K562 (cell line): ENCODE data around the gene SYTL2. TPM values are rescaled to one million over a fixed set of nuclear protein-coding genes. Genes with fewer than 3 reads are reported as not detected.

ENCODE experiments used
- ATAC-seq: fragments of 200-7000 bp; cut with Tn5 transposase; 3 replicates; pipeline ENCODE4 v1.9.1; 2020; ENCODE audit warnings: moderate library complexity
- BruUV-seq: library from RNA; stranded (reverse); fragments of 400-500 nt; replicated peaks from 2 replicates; lab custom pipeline; 2021; lab: Mats Ljungman, UMichigan
- CTCF ChIA-PET: fragments of 300-600 bp; formaldehyde crosslinking; extraction: SDS; loops from one replicate; lab custom pipeline; 2021; ENCODE audit warnings: low intra/inter-chr PET ratio; lab: Yijun Ruan, JAX
- POLR2A ChIA-PET: fragments of 300-600, 350-650 bp; sonication (Branson Sonifier 250); formaldehyde crosslinking; extraction: SDS; loops from one replicate; lab custom pipeline; 2021; ENCODE audit warnings: antibody characterized with exemption, inconsistent platforms; lab: Yijun Ruan, JAX
- DNase-seq, 4 experiments: peaks; one replicate each; pipeline versions ENCODE4 v3.0.0 to v3.0.0-alpha.2; 2011 to 2018; ENCODE audit warnings: low spot score in 3 of 4, mixed read lengths in 3 of 4; ENCODE audit errors: extremely low read depth in 1 of 4
- FAIRE-seq: peaks from 2 replicates; lab custom pipeline; 2011; peaks lifted over from hg19 to GRCh38; lab: Jason Lieb, UNC
- H2AFZ ChIP-seq: 2 replicates; pipeline ENCODE4 v1.6.0; 2011; ENCODE audit warnings: low read depth, low read length, control low read depth, inconsistent platforms
- H3K27ac ChIP-seq: fragments of 200-600 bp; 3 replicates; pipeline ENCODE4 v1.8.0; 2011; ENCODE audit warnings: low read depth, mild to moderate bottlenecking, control low read depth, inconsistent platforms, low read length, moderate library complexity, mixed read lengths; ENCODE audit errors: extremely low read depth
- H3K27me3 ChIP-seq, 2 experiments: fragments of 300-600 bp in 1 of 2; 2 replicates in 1 of 2; 3 replicates in 1 of 2; pipeline versions ENCODE4 v1.6.0 to v1.8.0; 2011; ENCODE audit warnings: inconsistent platforms in 2 of 2, low read length in 2 of 2, mild to moderate bottlenecking in 1 of 2, mixed read lengths in 1 of 2, moderate library complexity in 1 of 2; ENCODE audit not compliant: control insufficient read depth in 2 of 2, insufficient read depth in 2 of 2
- H3K36me3 ChIP-seq: fragments of 300-600 bp; 3 replicates; pipeline ENCODE4 v1.8.0; 2011; ENCODE audit warnings: mild to moderate bottlenecking, low read length, inconsistent platforms; ENCODE audit not compliant: control insufficient read depth, insufficient read depth
- H3K4me1 ChIP-seq, 2 experiments: fragments of 200-600 bp in 1 of 2; replicated peaks in 1 of 2; 2 replicates in 1 of 2; 3 replicates in 1 of 2; pipeline versions ENCODE4 v1.5.1 to v1.8.0; 2011; ENCODE audit warnings: inconsistent platforms in 2 of 2, low read length in 2 of 2, mild to moderate bottlenecking in 1 of 2, mixed read lengths in 1 of 2, moderate library complexity in 1 of 2; ENCODE audit not compliant: control insufficient read depth in 2 of 2, insufficient read depth in 2 of 2
- H3K4me2 ChIP-seq: 2 replicates; pipeline ENCODE4 v1.6.1; 2011; ENCODE audit warnings: low read length, control low read depth, inconsistent platforms, mixed read lengths; ENCODE audit not compliant: insufficient read depth
- H3K4me3 ChIP-seq: fragments of 200-600 bp; sonication (generic), shearing (Covaris generic); 2 replicates; pipeline ENCODE4 v1.5.1; 2016; ENCODE audit warnings: control low read depth, inconsistent platforms
- H3K79me2 ChIP-seq: fragments of 200-600 bp; 3 replicates; pipeline ENCODE4 v1.8.0; 2011; ENCODE audit warnings: low read length, inconsistent platforms; ENCODE audit not compliant: control insufficient read depth, insufficient read depth
- H3K9ac ChIP-seq, 2 experiments: 2 replicates each; pipeline versions ENCODE4 v1.6.0 to v1.6.1; 2011; ENCODE audit warnings: low read depth in 2 of 2, low read length in 2 of 2, control low read depth in 1 of 2, inconsistent platforms in 1 of 2, mild to moderate bottlenecking in 1 of 2, mixed read lengths in 1 of 2; ENCODE audit not compliant: insufficient read depth in 1 of 2
- H3K9me1 ChIP-seq: one replicate; pipeline ENCODE4 v1.6.0; 2011; ENCODE audit warnings: inconsistent platforms, mild to moderate bottlenecking, low read length, moderate library complexity; ENCODE audit not compliant: control insufficient read depth, insufficient read depth
- H3K9me3 ChIP-seq: replicated peaks from 2 replicates; pipeline ENCODE4 v1.5.1; 2011; ENCODE audit warnings: low read depth, low read length, inconsistent platforms; ENCODE audit not compliant: control insufficient read depth, insufficient read depth
- H4K20me1 ChIP-seq: replicated peaks from 2 replicates; pipeline ENCODE4 v1.6.1; 2011; ENCODE audit warnings: low read length, inconsistent platforms, mixed read lengths; ENCODE audit not compliant: control insufficient read depth, insufficient read depth
- HBP1 ChIP-seq: fragments of 450-650 bp; formaldehyde crosslinking; IDR thresholded peaks from 2 replicates; pipeline ENCODE4 v1.4.0; 2022; ENCODE audit warnings: missing genetic modification characterization
- RBM22 ChIP-seq: fragments of 200-400 bp; formaldehyde crosslinking; IDR thresholded peaks from 2 replicates; pipeline ENCODE4 v1.6.1; 2018; ENCODE audit warnings: low read length, low read depth; ENCODE audit not compliant: poor library complexity, severe bottlenecking
- SUPT5H ChIP-seq: fragments of 450-650 bp; IDR thresholded peaks from 2 replicates; pipeline ENCODE4 v1.6.1; 2016
- WGBS: fragments of 100-300 bp; shearing (Covaris generic); methylation state at CpG from one replicate; pipeline ENCODE4 v1.1.6; 2016; ENCODE audit warnings: low coverage, mixed read lengths; ENCODE audit not compliant: insufficient coverage; ENCODE audit errors: missing lambda C conversion rate; 5-methylcytosine and 5-hydroxymethylcytosine counted together
- in situ Hi-C: fragments of 300-500 bp; cut with MboI; formaldehyde crosslinking; loops from 4 replicates; pipeline ENCODE4 v1.15.0; 2018; ENCODE audit warnings: inconsistent platforms, mixed read lengths
- intact Hi-C: fragments of 100-400 bp; cut with micrococcal nuclease; formaldehyde crosslinking; loops from 2 replicates; pipeline ENCODE4 v1.14.2; 2022
- polyA plus RNA-seq, 8 experiments: library from polyadenylated mRNA; depleted of rRNA in 4 of 8; stranded (reverse) in 5 of 8; unstranded in 3 of 8; fragments of >200 nt; fragmentation: Nextera tagmentation in 2 of 8; fragmentation: Illumina TruSeq in 1 of 8; extraction: Ambion mirVana in 2 of 8; extraction: Trizol in 1 of 8; gene quantifications; 2 replicates each; pipeline versions ENCODE4 v1.2.1 to v1.2.3, GENCODE V29; 2011 to 2014; ENCODE audit warnings: inconsistent platforms in 1 of 8, missing spikeins in 1 of 8
- total RNA-seq, 7 experiments: library from RNA; depleted of rRNA in 6 of 7; stranded (reverse); fragments of >200 nt in 6 of 7; fragmentation: Illumina TruSeq in 2 of 7; extraction: Trizol in 2 of 7; gene quantifications; 2 replicates each; pipeline versions ENCODE4 v1.2.1 to v1.2.3, GENCODE V29; 2011 to 2021; ENCODE audit warnings: low replicate concordance in 1 of 7

The SYTL2 gene
- total and polyA plus RNA-seq, 9 of the 15 experiments (the other 6 are each of a cell fraction or from before 2014, with no cell fraction given): 0.05 to 0.57 (median 0.35) TPM

- Histone ChIP-seq H4K20me1 (peaks cover 4% of the 10 kb centered on the region; the same call in 1 of the 2 replicates), H3K9me3 (no peaks in the 10 kb centered on the region), H3K4me2 (no peak overlapping the region), H2AFZ (no peak overlapping the region), H3K27ac (no peak overlapping the region), H3K36me3 (peaks cover 36% of the 10 kb centered on the region), H3K4me3 (no peak overlapping the region), H3K9ac (no peak overlapping the region), H3K4me1 (peaks cover 11 to 25% of the 10 kb centered on the region in 2 experiments), H3K79me2 (peaks cover 52% of the 10 kb centered on the region), H3K27me3 (no peaks in the 10 kb centered on the region), H3K9me1 (no peaks in the 10 kb centered on the region)
- 79% methylated on average over 1 of the region's 1 CpG for WGBS
- ChIA-PET CTCF (no interaction called here), POLR2A (interaction anchor here (0.5 to 7.8 kb wide), 3 partner anchors 9 to 107 kb away, joined by 3 to 145 read pairs (median 36); partner anchors contain the start of gene CREBZF)
- DNase-seq: no peak
- in situ Hi-C loops (no loop called here), intact Hi-C loops (no loop called here)
- FAIRE-seq: no peak
- ATAC-seq: no peak
- BruUV-seq: no TSS peak
- no peak for TF ChIP-seq HBP1 (CRISPR knock-in tag)
- no peak for TF ChIP-seq RBM22
- peak; percentile 11; the same call in 1 of the 2 replicates for TF ChIP-seq SUPT5H
Measured at GRCh38 chr11:85651118-85651517, 159.8 kb downstream of the SYTL2 start.
